K562 (cell line): ENCODE results near the gene PACRG. TPM values are rescaled to one million over a fixed set of nuclear protein-coding genes. Genes with fewer than 3 reads are reported as not detected.
A peak's percentile ranks its signal among the peaks of the same experiment; 100 is the strongest.

ENCODE experiments used
- E4F1 ChIP-seq: fragments of 250-450 bp; sonication (Bioruptor Pico); IDR thresholded peaks from 2 replicates; pipeline ENCODE4 v1.5.0; 2021; ENCODE audit warnings: mild to moderate bottlenecking, borderline replicate concordance
- KLF16 ChIP-seq: IDR thresholded peaks from 2 replicates; pipeline ENCODE4 v1.6.1; 2016; ENCODE audit warnings: antibody characterized with exemption
- MYC ChIP-seq, 2 experiments: fragments of 250-450 bp in 1 of 2; sonication (Bioruptor Pico) in 1 of 2; IDR thresholded peaks; 2 replicates each; pipeline versions ENCODE4 v1.5.1 to v1.6.1; 2012 to 2021; ENCODE audit warnings: low read depth in 2 of 2, borderline replicate concordance in 1 of 2, improper control_type of control experiment in 1 of 2, low read length in 1 of 2, mild to moderate bottlenecking in 1 of 2, moderate library complexity in 1 of 2
- NFIX ChIP-seq: fragments of 250-450 bp; sonication (Bioruptor Pico); IDR thresholded peaks from 2 replicates; pipeline ENCODE4 v1.4.0; 2020; ENCODE audit warnings: low read depth, mild to moderate bottlenecking, moderate library complexity
- RAD21 ChIP-seq, 2 experiments: fragments of 250-450 bp in 1 of 2; fragments of 450-650 bp in 1 of 2; sonication (Bioruptor Pico) in 1 of 2; formaldehyde crosslinking in 1 of 2; IDR thresholded peaks in 1 of 2; conservative IDR thresholded peaks in 1 of 2; 2 replicates each; pipeline versions ENCODE4 v1.4.0 to v1.8.0; 2020 to 2022; ENCODE audit warnings: mild to moderate bottlenecking in 2 of 2, moderate library complexity in 1 of 2
- TOE1 ChIP-seq, 2 experiments: fragments of 450-650 bp in 1 of 2; sonication (generic) in 1 of 2; formaldehyde crosslinking in 1 of 2; IDR thresholded peaks; 2 replicates each; pipeline versions ENCODE4 v1.7.1 to v1.8.0; 2016 to 2022; ENCODE audit warnings: borderline replicate concordance in 2 of 2, mild to moderate bottlenecking in 2 of 2, antibody characterized with exemption in 1 of 2, inconsistent platforms in 1 of 2, low read depth in 1 of 2, missing genetic modification reagents in 1 of 2, moderate library complexity in 1 of 2
- ZNF655 ChIP-seq: fragments of 250-450 bp; sonication (Bioruptor Pico); IDR thresholded peaks from 2 replicates; pipeline ENCODE4 v1.5.0; 2021
- polyA plus RNA-seq, 8 experiments: library from polyadenylated mRNA; depleted of rRNA in 4 of 8; stranded (reverse) in 5 of 8; unstranded in 3 of 8; fragments of >200 nt; fragmentation: Nextera tagmentation in 2 of 8; fragmentation: Illumina TruSeq in 1 of 8; extraction: Ambion mirVana in 2 of 8; extraction: Trizol in 1 of 8; gene quantifications; 2 replicates each; pipeline versions ENCODE4 v1.2.1 to v1.2.3, GENCODE V29; 2011 to 2014; ENCODE audit warnings: inconsistent platforms in 1 of 8, missing spikeins in 1 of 8
- total RNA-seq, 7 experiments: library from RNA; depleted of rRNA in 6 of 7; stranded (reverse); fragments of >200 nt in 6 of 7; fragmentation: Illumina TruSeq in 2 of 7; extraction: Trizol in 2 of 7; gene quantifications; 2 replicates each; pipeline versions ENCODE4 v1.2.1 to v1.2.3, GENCODE V29; 2011 to 2021; ENCODE audit warnings: low replicate concordance in 1 of 7

Gene PACRG
- total and polyA plus RNA-seq, 9 of the 15 experiments (the other 6 are each of a cell fraction or from before 2014, with no cell fraction given) = 0.04 TPM; not detected in 8

- TF ChIP-seq NFIX (CRISPR knock-in tag) (no peak), KLF16 (peak; percentile 12; the same call in 1 of the 2 replicates), ZNF655 (CRISPR knock-in tag) (no peak), E4F1 (0 out of 2 replicates have a peak, but pooled peaks have one; percentile 25), MYC (IDR thresholded peaks at IDR 0.05; ENCODE audit: low read depth, low read length) (peak; percentile 32; the same call in 1 of the 2 replicates), MYC (CRISPR knock-in tag; IDR thresholded peaks at IDR 0.05; ENCODE audit: borderline replicate concordance, low read depth) (no peak), RAD21 (CRISPR knock-in tag; conservative IDR thresholded peaks at IDR 0.05 in 1 of 2, IDR thresholded peaks at IDR 0.05 in 1 of 2) (peak; percentile 32 to 61; a peak in 2 of 4 replicates), TOE1 (IDR thresholded peaks at IDR 0.05; ENCODE audit: borderline replicate concordance) (peak; percentile 28; the same call in 1 of the 2 replicates), TOE1 (CRISPR knock-in tag; IDR thresholded peaks at IDR 0.05; ENCODE audit: borderline replicate concordance, low read depth) (no peak)
Observed at GRCh38 chr6:163170294-163170883, 442.6 kb downstream of the PACRG start (continued).
